Measurements from ENCODE around the gene ERC1. TPM values are rescaled to one million over a fixed set of nuclear protein-coding genes. Genes with fewer than 3 reads are reported as not detected.

Gene ERC1
- total RNA-seq, 1 experiment from 2014 or later: 12.3 TPM

DNA sequence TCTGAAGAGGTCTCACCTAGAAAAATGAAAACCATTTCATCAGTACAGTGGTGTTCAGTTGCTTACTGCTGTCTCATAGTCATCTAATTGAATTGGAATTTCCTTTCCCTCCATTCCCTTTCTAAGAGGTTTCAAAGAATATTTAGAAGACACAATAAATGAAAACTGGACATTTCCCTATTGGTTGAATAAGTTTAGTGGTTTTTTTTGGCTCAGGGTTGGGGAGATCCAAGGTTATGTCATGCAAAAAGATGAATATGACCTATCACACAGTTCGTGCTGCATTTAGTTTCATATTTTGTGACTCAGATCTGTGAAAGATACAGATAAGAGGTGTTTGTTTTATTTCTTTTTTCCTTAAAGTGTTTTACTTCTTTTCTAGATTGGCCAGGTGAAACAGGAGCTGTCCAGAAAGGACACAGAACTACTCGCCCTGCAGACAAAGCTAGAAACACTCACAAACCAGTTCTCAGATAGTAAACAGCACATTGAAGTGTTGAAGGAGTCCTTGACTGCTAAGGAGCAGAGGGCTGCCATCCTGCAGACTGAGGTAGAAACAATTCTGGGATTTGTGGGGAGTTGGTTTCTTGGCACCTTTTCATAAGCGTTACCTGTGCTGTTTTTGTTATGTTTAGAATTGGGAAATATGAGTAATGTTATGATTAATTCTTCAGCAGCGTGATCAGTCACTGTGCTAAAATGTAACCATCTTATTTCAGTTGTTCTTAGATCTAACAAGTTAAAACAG, 124.6 kb downstream of the ERC1 start:
- DNase-seq: peak; percentile 79
- Histone ChIP-seq H3K4me2 (ENCODE audit: low read length) (peak overlapping the region; percentile 70), H3K9ac (ENCODE audit: low read length) (peak overlapping the region; percentile 32), H3K79me2 (ENCODE audit: low read length) (no peaks in the 10 kb centered on the region), H3K27me3 (ENCODE audit: low read length) (no peaks in the 10 kb centered on the region), H3F3A (ENCODE audit: low read length, unreplicated experiment) (no peaks in the 10 kb centered on the region), H3K27ac (ENCODE audit: low read length) (peak overlapping the region; percentile 90), H3K4me1 (ENCODE audit: insufficient read depth, low read length) (peaks cover 52% of the 10 kb centered on the region), H3K36me3 (ENCODE audit: low read depth, low read length) (no peaks in the 10 kb centered on the region), H3K4me3 (ENCODE audit: low read length) (peak overlapping the region; percentile 30), H2AFZ (ENCODE audit: low read length) (no peak overlapping the region), H3K9me3 (ENCODE audit: low read length) (no peaks in the 10 kb centered on the region), H4K20me1 (ENCODE audit: low read length) (no peaks in the 10 kb centered on the region), H3K9me2 (replicated peaks; ENCODE audit: low read length) (no peaks in the 10 kb centered on the region)
- TF ChIP-seq, protein P1, sequence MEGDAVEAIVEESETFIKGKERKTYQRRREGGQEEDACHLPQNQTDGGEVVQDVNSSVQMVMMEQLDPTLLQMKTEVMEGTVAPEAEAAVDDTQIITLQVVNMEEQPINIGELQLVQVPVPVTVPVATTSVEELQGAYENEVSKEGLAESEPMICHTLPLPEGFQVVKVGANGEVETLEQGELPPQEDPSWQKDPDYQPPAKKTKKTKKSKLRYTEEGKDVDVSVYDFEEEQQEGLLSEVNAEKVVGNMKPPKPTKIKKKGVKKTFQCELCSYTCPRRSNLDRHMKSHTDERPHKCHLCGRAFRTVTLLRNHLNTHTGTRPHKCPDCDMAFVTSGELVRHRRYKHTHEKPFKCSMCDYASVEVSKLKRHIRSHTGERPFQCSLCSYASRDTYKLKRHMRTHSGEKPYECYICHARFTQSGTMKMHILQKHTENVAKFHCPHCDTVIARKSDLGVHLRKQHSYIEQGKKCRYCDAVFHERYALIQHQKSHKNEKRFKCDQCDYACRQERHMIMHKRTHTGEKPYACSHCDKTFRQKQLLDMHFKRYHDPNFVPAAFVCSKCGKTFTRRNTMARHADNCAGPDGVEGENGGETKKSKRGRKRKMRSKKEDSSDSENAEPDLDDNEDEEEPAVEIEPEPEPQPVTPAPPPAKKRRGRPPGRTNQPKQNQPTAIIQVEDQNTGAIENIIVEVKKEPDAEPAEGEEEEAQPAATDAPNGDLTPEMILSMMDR (conservative IDR thresholded peaks at IDR 0.05; ENCODE audit: low read depth, low read length): no peak
- no peak for TF ChIP-seq EZH2 (IDR thresholded peaks at IDR 0.05; ENCODE audit: low read length, unreplicated experiment)
- intact Hi-C loops (cut with micrococcal nuclease): loop anchor here (5.0 to 10.0 kb wide), 3 partner anchors 107 to 357 kb away; no protein-coding TSS in a partner anchor
- peak; percentile 58 for ATAC-seq
- no TSS peak for BruUV-seq (replicated peaks)
- CTCF ChIA-PET: interaction anchor here (0.5 kb wide), 1 partner anchor 170 kb away, joined by 3 read pairs; no protein-coding TSS in a partner anchor
- POLR2A ChIA-PET (ENCODE audit: unreplicated experiment): no interaction called here

DNA sequence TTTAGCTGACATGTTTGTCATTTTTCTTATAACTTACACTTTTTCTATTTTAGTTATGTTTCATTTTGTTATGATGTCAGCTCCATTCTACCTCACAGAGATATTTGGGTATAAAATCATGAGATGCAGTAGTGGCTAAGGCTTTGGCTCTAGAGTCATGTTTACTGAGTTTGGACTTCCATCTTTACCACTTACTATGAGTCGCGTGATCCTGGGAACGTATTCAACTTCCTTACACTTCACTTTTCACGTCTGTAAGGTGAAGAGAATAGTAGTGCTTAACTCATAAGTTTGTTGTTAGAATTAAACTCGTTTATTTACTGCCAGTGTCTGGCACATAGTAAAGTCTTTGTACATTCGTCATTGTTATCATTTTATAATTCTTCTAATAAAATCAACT, 126.3 kb downstream of the ERC1 start:
- H3K4me1 ChIP-seq (ENCODE audit: insufficient read depth, low read length): peaks cover 50% of the 10 kb centered on the region
- H4K20me1 ChIP-seq (ENCODE audit: low read length): no peaks in the 10 kb centered on the region
- no peaks in the 10 kb centered on the region for H3K9me2 ChIP-seq (replicated peaks; ENCODE audit: low read length)
- H2AFZ ChIP-seq (ENCODE audit: low read length): no peak overlapping the region
- no peaks in the 10 kb centered on the region for H3K79me2 ChIP-seq (ENCODE audit: low read length)
- POLR2A ChIA-PET (ENCODE audit: unreplicated experiment): interaction anchor here (0.7 to 1.1 kb wide), 2 partner anchors 157 to 465 kb away, joined by 3 to 9 read pairs; no protein-coding TSS in a partner anchor
- no TSS peak for BruUV-seq (replicated peaks)
- no peaks in the 10 kb centered on the region for H3K27me3 ChIP-seq (ENCODE audit: low read length)
- CTCF ChIA-PET: interaction anchor here (0.5 to 2.0 kb wide), 13 partner anchors 43 to 573 kb away, joined by 3 to 32 read pairs (median 3); no protein-coding TSS in a partner anchor
- no peaks in the 10 kb centered on the region for H3F3A ChIP-seq (ENCODE audit: low read length, unreplicated experiment)
- H3K9ac ChIP-seq (ENCODE audit: low read length): no peak overlapping the region
- peak overlapping the region; percentile 30 for H3K4me2 ChIP-seq (ENCODE audit: low read length)
- intact Hi-C loops (cut with micrococcal nuclease): loop anchor here (5.0 to 10.0 kb wide), 3 partner anchors 105 to 355 kb away; no protein-coding TSS in a partner anchor
- DNase-seq (peak; percentile 31), ATAC-seq (peak; percentile 48; the same call in 1 of the 2 replicates)
- TF ChIP-seq, protein P1 (conservative IDR thresholded peaks at IDR 0.05; ENCODE audit: low read depth, low read length): no peak
- TF ChIP-seq EZH2 (IDR thresholded peaks at IDR 0.05; ENCODE audit: low read length, unreplicated experiment) (no peak), EZH2phosphoT487 (IDR thresholded peaks at IDR 0.05; ENCODE audit: borderline replicate concordance, low read length) (no peak)
- no peaks in the 10 kb centered on the region for H3K36me3 ChIP-seq (ENCODE audit: low read depth, low read length)
- H3K27ac ChIP-seq (ENCODE audit: low read length): peak overlapping the region; percentile 90; the same call in 1 of the 2 replicates
- no peak overlapping the region for H3K4me3 ChIP-seq (ENCODE audit: low read length)
- no peaks in the 10 kb centered on the region for H3K9me3 ChIP-seq (ENCODE audit: low read length)
